Measurements from ENCODE around the gene TMC2. TPM values are rescaled to one million over a fixed set of nuclear protein-coding genes. Genes with fewer than 3 reads are reported as not detected.

TMC2 gene
- polyA plus RNA-seq, 3 donors: 0.20 to 0.38 (median 0.32) TPM

- no peak for DNase-seq (ENCODE audit: extremely low read depth in 1 of 11, low read depth in 9 of 11, low spot score in 4 of 11)
These were observed 153.8 kb downstream of the TMC2 start for GRCh38 chr20:2690213-2690612.

- no peak for DNase-seq (ENCODE audit: extremely low read depth in 1 of 11, low read depth in 9 of 11, low spot score in 4 of 11)
These were observed 154.3 kb downstream of the TMC2 start for GRCh38 chr20:2690718-2691117.

GRCh38 chr20:2691127-2691526 is 154.8 kb downstream of the TMC2 start:
- DNase-seq (ENCODE audit: extremely low read depth in 1 of 11, low read depth in 9 of 11, low spot score in 4 of 11): no peak

Other genes starting within 250 kb of the TMC2 start
- under 1 TPM; 0.58 to 0.98 (median 0.65) TPM for gene TGM3, start 240.6 kb upstream of the TMC2 start, polyA plus RNA-seq (ENCODE audit: insufficient read length in 3 of 3)
- gene TGM6, start 155.7 kb upstream of the TMC2 start, polyA plus RNA-seq (ENCODE audit: insufficient read length in 3 of 3): not detected
- 100 to 1,000 TPM; 140 to 186 (median 145) TPM for gene SNRPB, start 65.8 kb upstream of the TMC2 start, polyA plus RNA-seq (ENCODE audit: insufficient read length in 3 of 3)
- 10 to 100 TPM; 14.0 to 17.5 (median 16.0) TPM for gene ZNF343, start 27.7 kb upstream of the TMC2 start, polyA plus RNA-seq (ENCODE audit: insufficient read length in 3 of 3)
- gene NOP56, start 116.1 kb downstream of the TMC2 start, polyA plus RNA-seq (ENCODE audit: insufficient read length in 3 of 3): 100 to 1,000 TPM; 227 to 269 (median 257) TPM
- 100 to 1,000 TPM; 127 to 135 (median 132) TPM for gene IDH3B, start 127.6 kb downstream of the TMC2 start, polyA plus RNA-seq (ENCODE audit: insufficient read length in 3 of 3)
- gene EBF4, start 156.2 kb downstream of the TMC2 start, polyA plus RNA-seq (ENCODE audit: insufficient read length in 3 of 3): 10 to 100 TPM; 24.6 to 45.7 (median 31.8) TPM